HG03060 (cell line): ENCODE data around the gene CHMP5.
"Not testable (repeated sequence)": the region's sequence is repeated elsewhere in the genome, so short reads cannot be mapped to it uniquely, and the experiment has no call there.

Experiments used
- ATAC-seq: cut with Tn5 transposase; IDR thresholded peaks from one replicate; pipeline ENCODE4 v1.9.1; 2021; ENCODE audit warnings: low read depth, moderate number of reproducible peaks; ENCODE audit not compliant: unreplicated experiment

The CHMP5 gene

DNA sequence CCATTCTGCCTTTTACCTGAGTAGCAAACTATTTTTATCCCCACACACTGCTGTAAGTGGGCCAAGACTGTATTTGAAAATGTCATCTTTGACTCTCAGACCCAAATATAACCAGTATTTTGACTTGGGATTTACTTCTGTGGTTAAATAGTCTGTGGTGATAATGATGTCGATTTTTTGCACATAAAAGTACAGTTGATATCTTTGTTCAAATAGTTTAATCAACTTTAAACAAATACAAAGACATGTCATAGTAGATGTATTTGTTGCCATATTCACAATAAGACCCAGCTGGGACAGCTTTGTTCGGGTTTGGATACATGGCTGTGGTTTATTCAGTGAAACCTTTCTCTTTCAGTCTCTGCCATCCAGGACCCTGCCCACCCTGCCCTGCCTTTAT, 45.9 kb downstream of the CHMP5 start:
- ATAC-seq: no peak

DNA sequence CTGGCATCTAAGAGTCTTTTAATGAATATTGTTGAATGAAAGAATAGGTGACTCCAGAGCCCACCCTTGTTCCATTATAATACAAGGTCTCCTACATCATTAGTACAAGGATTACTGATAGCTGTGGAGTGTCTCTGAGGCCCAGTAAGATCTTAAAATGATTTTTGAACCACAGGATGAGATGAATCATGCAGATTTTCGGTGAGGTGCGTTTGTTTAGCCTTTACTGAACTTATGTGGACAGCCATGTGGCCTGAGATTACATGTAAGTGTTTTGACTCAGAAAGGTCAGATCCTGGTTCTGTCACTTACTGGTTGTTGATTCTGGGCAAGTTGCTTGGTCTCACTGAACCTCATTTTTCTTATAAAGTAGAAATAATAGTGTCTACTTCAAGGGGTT, 47.1 kb downstream of the CHMP5 start:
- ATAC-seq: no peak

DNA sequence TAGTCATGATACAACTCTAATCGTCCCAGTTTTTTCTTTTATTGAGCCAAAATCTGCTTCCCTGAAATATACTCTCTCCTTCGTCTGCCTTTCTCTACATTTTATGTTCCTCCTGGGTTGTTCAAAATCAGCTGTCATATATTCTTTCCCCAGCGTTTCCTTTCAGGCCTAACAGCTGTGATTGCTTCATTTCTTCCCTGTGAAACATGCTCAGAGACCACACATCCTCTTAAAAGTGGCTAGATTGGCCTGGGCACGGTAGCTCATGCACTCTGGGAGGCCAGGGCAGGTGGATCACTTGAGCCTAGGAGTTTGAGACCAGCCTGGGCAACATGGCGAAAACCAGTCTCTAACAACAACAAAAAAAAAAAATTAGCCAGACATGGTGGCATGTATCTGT, 50.5 kb downstream of the CHMP5 start:
- no peak for ATAC-seq

DNA sequence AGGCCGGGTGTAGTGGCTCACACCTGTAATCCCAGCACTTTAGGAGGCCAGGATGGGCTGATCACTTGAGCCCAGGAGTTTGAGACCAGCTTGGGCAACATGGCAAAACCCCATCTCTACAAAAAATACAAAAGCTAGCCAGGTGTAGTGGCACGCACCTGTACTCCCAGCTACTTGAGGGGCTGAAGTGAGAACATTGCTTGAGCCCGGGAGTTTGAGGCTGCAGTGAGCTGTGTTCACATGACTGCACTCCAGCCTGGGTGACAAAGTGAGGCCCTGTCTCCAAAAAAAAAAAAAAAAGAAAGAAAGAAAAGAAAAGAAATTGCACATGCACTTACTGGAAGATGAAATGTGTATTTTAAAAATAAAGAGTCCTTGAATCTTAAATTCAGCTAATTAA, 52.3 kb downstream of the CHMP5 start:
- not testable (repeated sequence) for ATAC-seq

DNA sequence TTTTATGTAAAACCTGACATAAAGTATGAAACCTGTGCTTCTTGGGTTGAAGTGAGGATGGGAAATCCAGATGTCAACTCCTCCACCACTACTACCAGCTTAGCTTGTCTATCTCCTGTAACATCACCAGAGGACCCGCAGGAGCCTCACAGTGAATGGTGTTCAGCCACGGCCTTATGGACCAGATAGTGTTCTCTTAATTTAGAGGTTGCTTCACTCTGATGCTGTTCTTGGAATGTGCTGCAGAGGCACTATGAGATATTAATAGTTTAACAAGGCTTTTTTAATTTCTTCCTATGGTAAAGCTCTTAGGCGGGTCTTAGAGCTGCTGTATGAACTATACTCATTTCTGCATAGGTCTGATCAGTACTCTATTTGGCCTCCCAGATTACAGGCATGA, 53.4 kb downstream of the CHMP5 start:
- no peak for ATAC-seq

DNA sequence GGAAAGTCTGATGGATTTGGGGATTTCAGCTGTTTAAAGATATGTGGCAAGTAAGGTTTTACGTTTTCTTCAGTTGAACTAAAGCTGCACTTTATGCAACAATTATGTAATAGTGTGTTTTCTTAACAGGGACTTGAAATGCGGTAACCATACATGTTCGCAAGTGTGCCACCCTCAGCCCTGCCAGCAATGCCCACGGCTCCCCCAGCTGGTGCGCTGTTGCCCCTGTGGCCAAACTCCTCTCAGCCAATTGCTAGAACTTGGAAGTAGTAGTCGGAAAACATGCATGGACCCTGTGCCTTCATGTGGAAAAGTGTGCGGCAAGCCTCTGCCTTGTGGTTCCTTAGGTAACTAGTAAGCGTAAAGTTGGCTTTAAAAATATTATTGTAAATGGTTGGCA, 53.9 kb downstream of the CHMP5 start:
- no peak for ATAC-seq

DNA sequence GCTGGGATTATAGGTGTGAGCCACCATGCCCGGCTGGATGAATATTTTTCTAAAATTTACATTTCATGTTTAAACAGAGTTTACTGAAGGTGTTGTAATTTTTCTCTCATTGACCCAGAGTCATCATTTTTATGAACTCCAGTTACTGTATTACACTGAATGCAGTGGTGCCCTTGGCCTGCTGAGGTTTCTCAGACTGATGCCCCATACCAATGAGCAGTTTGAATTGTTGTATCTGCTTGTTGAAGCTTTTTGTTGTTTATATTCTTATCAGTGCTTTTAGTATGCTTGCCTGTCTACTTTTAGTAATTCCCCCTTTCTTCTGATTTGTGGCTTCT, 55.4 kb downstream of the CHMP5 start:
- ATAC-seq: no peak

DNA sequence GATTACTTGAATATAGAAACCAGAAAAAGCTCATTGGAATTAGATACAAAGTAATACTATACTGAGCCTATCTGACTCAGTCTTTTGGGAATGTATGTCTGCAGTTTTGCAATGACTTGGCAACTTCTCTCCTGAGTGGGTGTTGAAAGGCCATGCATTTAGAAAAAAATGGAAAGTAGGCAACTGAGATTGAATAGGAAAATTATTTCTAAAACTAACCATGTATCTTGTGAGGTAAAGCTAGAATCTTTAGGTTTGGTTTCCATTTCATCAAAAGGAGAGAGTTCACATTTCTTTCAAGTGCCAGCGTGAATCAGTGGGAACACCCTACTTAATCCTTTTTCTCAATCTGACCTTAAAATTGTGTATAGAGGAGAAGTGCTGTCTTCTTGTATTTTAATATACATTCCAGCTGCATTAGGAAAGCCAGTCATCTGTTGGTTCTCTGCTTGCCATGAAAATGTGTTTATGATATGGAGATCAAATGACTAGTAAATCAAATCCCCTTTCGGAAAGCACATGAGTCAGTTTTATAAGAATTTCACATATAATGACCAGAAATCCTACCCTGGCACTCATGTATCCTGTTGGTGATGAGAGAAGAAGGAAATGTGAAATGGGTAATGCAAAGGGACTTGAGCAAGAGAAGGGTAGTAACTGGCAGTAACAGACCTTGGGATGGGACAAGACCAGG, 55.9 kb downstream of the CHMP5 start:
- no peak for ATAC-seq

DNA sequence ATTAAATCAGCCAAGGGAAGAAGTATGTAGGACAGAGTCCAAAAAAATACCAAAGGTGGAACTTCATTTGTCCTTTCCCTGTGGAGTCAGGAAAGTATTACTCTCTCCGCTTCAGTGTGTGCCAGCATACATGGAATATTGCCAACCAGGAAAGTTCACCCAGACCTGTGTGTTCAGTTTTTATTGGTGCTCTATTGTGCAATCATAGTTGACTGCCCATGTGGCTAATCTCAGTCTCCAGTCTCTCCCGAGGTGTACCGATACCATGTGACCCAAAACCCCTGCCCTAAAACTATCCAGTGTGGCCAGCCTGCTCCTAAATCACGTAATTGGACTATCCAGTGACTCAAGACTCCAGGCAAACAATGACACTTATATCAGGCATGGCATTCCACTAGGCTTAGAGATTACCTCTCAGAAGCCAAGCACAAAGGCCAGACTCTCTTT, 64.3 kb downstream of the CHMP5 start:
- no peak for ATAC-seq

DNA sequence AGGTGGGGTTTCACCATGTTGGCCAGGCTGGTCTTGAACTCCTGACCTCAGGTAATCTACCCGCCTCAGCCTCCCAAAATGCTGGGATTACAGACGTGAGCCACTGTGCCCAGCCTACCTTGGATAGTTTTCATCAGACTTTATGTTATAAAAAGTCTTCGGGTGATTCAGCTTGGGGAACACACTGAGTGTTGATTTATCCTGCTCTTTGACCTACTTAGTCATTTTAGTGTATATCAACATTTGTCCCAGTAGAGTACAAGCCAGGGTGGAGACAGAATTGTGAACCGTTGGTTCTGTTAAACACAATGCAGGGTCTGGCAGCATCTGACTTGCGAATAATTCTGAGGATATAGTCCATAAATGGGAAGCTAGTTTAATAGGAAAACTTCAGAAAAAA, 65.1 kb downstream of the CHMP5 start:
- ATAC-seq: no peak

DNA sequence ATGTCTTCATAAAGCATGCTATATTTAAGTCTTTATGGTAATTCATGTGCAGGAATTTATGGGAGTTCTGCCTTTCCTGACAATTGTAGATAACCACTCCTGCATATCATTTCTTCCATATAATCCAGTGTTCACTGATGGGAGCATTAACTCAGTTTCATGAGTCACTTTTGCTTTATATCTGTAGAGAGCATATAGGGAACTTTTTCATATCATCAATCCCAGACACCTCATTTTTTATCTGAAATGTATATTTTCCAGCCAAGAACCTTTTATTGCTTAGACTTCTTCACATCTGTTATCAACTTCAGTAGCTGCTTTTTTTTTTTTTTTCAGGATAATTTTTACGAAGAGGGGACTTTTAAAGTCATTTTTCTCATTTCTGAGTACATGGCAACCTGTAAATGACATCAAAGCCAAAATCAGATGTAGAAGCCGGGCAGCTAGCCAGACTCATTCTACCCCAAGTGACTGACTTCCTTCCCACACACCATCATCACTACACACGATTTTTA, 66.6 kb downstream of the CHMP5 start:
- no peak for ATAC-seq
